Inflammatory macrophage (primary cell): ENCODE data around the gene RPL14.
A peak's percentile ranks its signal among the peaks of the same experiment; 100 is the strongest.

Source experiments
- DNase-seq, 2 donors: peaks; one replicate each; pipeline ENCODE4 v3.0.0-alpha.2; 2020 to 2022

The RPL14 gene

GRCh38 chr3:40463579-40463978 is 6.4 kb downstream of the RPL14 start:
- DNase-seq, result no peak

GRCh38 chr3:40464339-40465110 is 7.4 kb downstream of the RPL14 start:
- DNase-seq, result no peak

- DNase-seq, result no peak
These were observed 7.9 kb downstream of the RPL14 start for GRCh38 chr3:40465111-40465407.

- no peak for DNase-seq
These were observed 8.3 kb downstream of the RPL14 start for GRCh38 chr3:40465456-40465855.

- no peak for DNase-seq
These were observed 10.9 kb downstream of the RPL14 start for GRCh38 chr3:40468018-40468417.

GRCh38 chr3:40470701-40471100 is 13.6 kb downstream of the RPL14 start:
- no peak for DNase-seq

GRCh38 chr3:40476478-40477470 is 19.6 kb downstream of the RPL14 start, which contains the start of gene ZNF619:
TSS of gene ZNF619 (plus strand) at chr3:40477122. CDS start at chr3:40477980, 858 bp downstream.
- peak; percentile 74 to 80 for DNase-seq

GRCh38 chr3:40477666-40478065 is 20.5 kb downstream of the RPL14 start:
- DNase-seq, result peak; percentile 59 to 74

GRCh38 chr3:40487172-40487571 is 30.0 kb downstream of the RPL14 start:
- DNase-seq, result no peak

- no peak for DNase-seq
These were observed 33.8 kb downstream of the RPL14 start for GRCh38 chr3:40490916-40491315.

- no peak for DNase-seq
These were observed 37.6 kb downstream of the RPL14 start for GRCh38 chr3:40494698-40495097.

GRCh38 chr3:40497288-40497687 is 40.1 kb downstream of the RPL14 start:
- DNase-seq, result no peak

GRCh38 chr3:40499952-40500351 is 42.8 kb downstream of the RPL14 start:
- no peak for DNase-seq

- DNase-seq, result no peak
These were observed 44.9 kb downstream of the RPL14 start for GRCh38 chr3:40502034-40502433.

- peak; percentile 86 to 94 for DNase-seq
These were observed 47.7 kb downstream of the RPL14 start for GRCh38 chr3:40504636-40505430.

- peak; percentile 30 to 46 for DNase-seq
These were observed 48.7 kb downstream of the RPL14 start, which contains the start of gene ZNF620 for GRCh38 chr3:40505599-40506462. TSS of gene ZNF620 (plus strand) at chr3:40506039. CDS start at chr3:40506353, 314 bp downstream.

- peak; percentile 13 to 34 for DNase-seq
These were observed 54.0 kb downstream of the RPL14 start for GRCh38 chr3:40511031-40511718.

- DNase-seq, result no peak
These were observed 59.1 kb downstream of the RPL14 start for GRCh38 chr3:40516201-40516600.

- DNase-seq, result no peak
These were observed 60.9 kb downstream of the RPL14 start for GRCh38 chr3:40518067-40518466.
